Ishikawa (cell line): ENCODE measurements around the gene UBE2C.

Experiments
- CREB1 ChIP-seq: IDR thresholded peaks from 2 replicates; pipeline ENCODE4 v1.6.1; 2012; ENCODE audit warnings: low read depth
- REST ChIP-seq: IDR thresholded peaks from 2 replicates; pipeline ENCODE4 v1.6.1; 2012; ENCODE audit warnings: low read depth, mild to moderate bottlenecking
- TAF1 ChIP-seq: IDR thresholded peaks from 2 replicates; pipeline ENCODE4 v1.6.1; 2012; ENCODE audit warnings: low read depth, mild to moderate bottlenecking

GRCh38 chr20:45833030-45833882, 20.8 kb downstream of the UBE2C start, which contains the start of gene SNX21:
- TF ChIP-seq CREB1 (no peak), REST (no peak), TAF1 (no peak; the same call in 1 of the 2 replicates)
